Caki2 (cell line): Measurements from ENCODE around the gene COL11A2. TPM values are rescaled to one million over a fixed set of nuclear protein-coding genes. Genes with fewer than 3 reads are reported as not detected.

ENCODE experiments used
- DNase-seq: peaks from one replicate; pipeline ENCODE4 v3.0.0-alpha.2; 2015; ENCODE audit warnings: low read depth
- in situ Hi-C: cut with HindIII; loops from 2 replicates; pipeline ENCODE4 v1.10.0; 2016; ENCODE audit warnings: low sequenced_read_pairs, low pct_unique_long_range_greater_than_20kb, mixed read lengths
- total RNA-seq: library from RNA; depleted of rRNA; stranded (reverse); fragments of >200 nt; shearing (Covaris generic); gene quantifications from 2 replicates; pipeline ENCODE4 v1.2.3, GENCODE V29; 2014; ENCODE audit warnings: low replicate concordance

COL11A2 gene
- total RNA-seq, 1 experiment from 2014 or later: 1.4 TPM

- no peak for DNase-seq
- in situ Hi-C loops: no loop called here
Measured at GRCh38 chr6:33178755-33179475, 13.4 kb downstream of the COL11A2 start.

GRCh38 chr6:33177552-33178446, 14.5 kb downstream of the COL11A2 start:
- DNase-seq: no peak
- in situ Hi-C loops: no loop called here

- in situ Hi-C loops: no loop called here
Measured at GRCh38 chr6:33176906-33177305, 15.4 kb downstream of the COL11A2 start.

GRCh38 chr6:33175436-33176069, 16.7 kb downstream of the COL11A2 start:
- in situ Hi-C loops: no loop called here
- DNase-seq: no peak

More at GRCh38 chr6:33176906-33177305, 15.4 kb downstream of the COL11A2 start:
- DNase-seq: no peak

GRCh38 chr6:33174784-33175183, 17.5 kb downstream of the COL11A2 start:
- no peak for DNase-seq
- in situ Hi-C loops: no loop called here

- DNase-seq: no peak
- in situ Hi-C loops: no loop called here
Measured at GRCh38 chr6:33173535-33174180, 18.6 kb downstream of the COL11A2 start.

- no peak for DNase-seq
- in situ Hi-C loops: no loop called here
Measured at GRCh38 chr6:33172688-33173534, 19.4 kb downstream of the COL11A2 start.

GRCh38 chr6:33171880-33172687, 20.2 kb downstream of the COL11A2 start:
- in situ Hi-C loops: no loop called here
- DNase-seq: no peak

- DNase-seq: no peak
- in situ Hi-C loops: no loop called here
Measured at GRCh38 chr6:33171016-33171879, 21.0 kb downstream of the COL11A2 start.

- in situ Hi-C loops: no loop called here
- no peak for DNase-seq
Measured at GRCh38 chr6:33170176-33171015, 21.9 kb downstream of the COL11A2 start.

- in situ Hi-C loops: no loop called here
- no peak for DNase-seq
Measured at GRCh38 chr6:33169291-33170175, 22.7 kb downstream of the COL11A2 start.

- in situ Hi-C loops: no loop called here
- DNase-seq: no peak
Measured at GRCh38 chr6:33168639-33169038, 23.6 kb downstream of the COL11A2 start.

GRCh38 chr6:33168284-33168601, 24.0 kb downstream of the COL11A2 start:
- in situ Hi-C loops: no loop called here
- DNase-seq: no peak

- DNase-seq: no peak
- in situ Hi-C loops: no loop called here
Measured at GRCh38 chr6:33167374-33168283, 24.6 kb downstream of the COL11A2 start.
